Measurements from ENCODE around the gene NR1D2. TPM values are rescaled to one million over a fixed set of nuclear protein-coding genes. Genes with fewer than 3 reads are reported as not detected.

The NR1D2 gene
- total and polyA plus RNA-seq, 2 donors from 2014 or later = 7.1 to 49.3 TPM

- no peaks in the 10 kb centered on the region for H3K9me3 ChIP-seq (ENCODE audit: control insufficient read depth in 2 of 3, insufficient read depth in 1 of 3, low read length in 3 of 3)
- H3K36me3 ChIP-seq (ENCODE audit: control insufficient read depth in 2 of 3, insufficient read depth in 3 of 3, low read length in 3 of 3) = peaks cover 0 to 3% (median 0%) of the 10 kb centered on the region in 3 donors
- TF ChIP-seq CTCF (IDR thresholded peaks at IDR 0.05; ENCODE audit: borderline replicate concordance, extremely low read depth, insufficient read depth) = no peak
- FAIRE-seq (no peak), DNase-seq (no peak)
- no peak overlapping the region for H3K4me3 ChIP-seq (ENCODE audit: low read length in 3 of 3)
- H3K4me1 ChIP-seq (ENCODE audit: control insufficient read depth in 2 of 3, insufficient read depth in 2 of 3, low read depth in 1 of 3, low read length in 3 of 3) = peaks cover 0 to 4% (median 3%) of the 10 kb centered on the region in 3 donors
- no peak overlapping the region for H3K27ac ChIP-seq (ENCODE audit: low read depth in 2 of 2, low read length in 2 of 2)
- H3K27me3 ChIP-seq (ENCODE audit: control insufficient read depth, insufficient read depth, low read length) = no peaks in the 10 kb centered on the region
- H3K9ac ChIP-seq (ENCODE audit: low read length in 3 of 3) = no peak overlapping the region
- intact Hi-C loops (cut with DNase I) = no loop called here
Measured at GRCh38 chr3:23926246-23926645, 18.8 kb upstream of the NR1D2 start.

GRCh38 chr3:23926736-23927135, 18.4 kb upstream of the NR1D2 start:
- H3K9me3 ChIP-seq (ENCODE audit: control insufficient read depth in 2 of 3, insufficient read depth in 1 of 3, low read length in 3 of 3) = no peaks in the 10 kb centered on the region
- intact Hi-C loops (cut with DNase I) = no loop called here
- H3K36me3 ChIP-seq (ENCODE audit: control insufficient read depth in 2 of 3, insufficient read depth in 3 of 3, low read length in 3 of 3) = peaks cover 0 to 3% (median 0%) of the 10 kb centered on the region in 3 donors
- no peak for TF ChIP-seq CTCF (IDR thresholded peaks at IDR 0.05; ENCODE audit: borderline replicate concordance, extremely low read depth, insufficient read depth)
- no peak for FAIRE-seq
- H3K27ac ChIP-seq (ENCODE audit: low read depth in 2 of 2, low read length in 2 of 2) = no peak overlapping the region
- no peak overlapping the region for H3K9ac ChIP-seq (ENCODE audit: low read length in 3 of 3)
- no peak overlapping the region for H3K4me3 ChIP-seq (ENCODE audit: low read length in 3 of 3)
- peaks cover 0 to 4% (median 3%) of the 10 kb centered on the region in 3 donors for H3K4me1 ChIP-seq (ENCODE audit: control insufficient read depth in 2 of 3, insufficient read depth in 2 of 3, low read depth in 1 of 3, low read length in 3 of 3)
- DNase-seq = no peak
- H3K27me3 ChIP-seq (ENCODE audit: control insufficient read depth, insufficient read depth, low read length) = no peaks in the 10 kb centered on the region

- no peak for TF ChIP-seq CTCF (IDR thresholded peaks at IDR 0.05; ENCODE audit: borderline replicate concordance, extremely low read depth, insufficient read depth)
- FAIRE-seq (no peak), DNase-seq (peak in 3 of 5 donors; percentile 16 to 79 (median 36))
- no peaks in the 10 kb centered on the region for H3K36me3 ChIP-seq (ENCODE audit: control insufficient read depth in 2 of 3, insufficient read depth in 3 of 3, low read length in 3 of 3)
- no peaks in the 10 kb centered on the region for H3K27me3 ChIP-seq (ENCODE audit: control insufficient read depth, insufficient read depth, low read length)
- H3K4me1 ChIP-seq (ENCODE audit: control insufficient read depth in 2 of 3, insufficient read depth in 2 of 3, low read depth in 1 of 3, low read length in 3 of 3) = peaks cover 0 to 4% (median 3%) of the 10 kb centered on the region in 3 donors
- no peak overlapping the region for H3K4me3 ChIP-seq (ENCODE audit: low read length in 3 of 3)
- H3K9ac ChIP-seq (ENCODE audit: low read length in 3 of 3) = no peak overlapping the region
- H3K9me3 ChIP-seq (ENCODE audit: control insufficient read depth in 2 of 3, insufficient read depth in 1 of 3, low read length in 3 of 3) = no peaks in the 10 kb centered on the region
- intact Hi-C loops (cut with DNase I) = no loop called here
- no peak overlapping the region for H3K27ac ChIP-seq (ENCODE audit: low read depth in 2 of 2, low read length in 2 of 2)
Measured at GRCh38 chr3:23928524-23928923, 16.6 kb upstream of the NR1D2 start.

GRCh38 chr3:23931597-23931996, 13.5 kb upstream of the NR1D2 start:
- TF ChIP-seq CTCF (IDR thresholded peaks at IDR 0.05; ENCODE audit: borderline replicate concordance, extremely low read depth, insufficient read depth) = no peak
- no peak for FAIRE-seq

More at GRCh38 chr3:23931597-23931996, 13.5 kb upstream of the NR1D2 start:
- Histone ChIP-seq H3K4me1 (ENCODE audit: control insufficient read depth in 2 of 3, insufficient read depth in 2 of 3, low read depth in 1 of 3, low read length in 3 of 3) (peaks cover 0 to 3% (median 2%) of the 10 kb centered on the region in 3 donors), H3K27ac (ENCODE audit: low read depth in 2 of 2, low read length in 2 of 2) (no peak overlapping the region), H3K9me3 (ENCODE audit: control insufficient read depth in 2 of 3, insufficient read depth in 1 of 3, low read length in 3 of 3) (no peaks in the 10 kb centered on the region), H3K9ac (ENCODE audit: low read length in 3 of 3) (no peak overlapping the region), H3K36me3 (ENCODE audit: control insufficient read depth in 2 of 3, insufficient read depth in 3 of 3, low read length in 3 of 3) (no peaks in the 10 kb centered on the region), H3K4me3 (ENCODE audit: low read length in 3 of 3) (no peak overlapping the region), H3K27me3 (ENCODE audit: control insufficient read depth, insufficient read depth, low read length) (no peaks in the 10 kb centered on the region)
- DNase-seq = no peak
- intact Hi-C loops (cut with DNase I) = no loop called here
